OCI-LY7 (cell line): ENCODE measurements around the gene RTL1. TPM values are rescaled to one million over a fixed set of nuclear protein-coding genes. Genes with fewer than 3 reads are reported as not detected.

Experiments used
- BruUV-seq: library from RNA; stranded (reverse); fragments of 400-500 nt; replicated peaks from 2 replicates; lab custom pipeline; 2021; lab: Mats Ljungman, UMichigan
- CTCF ChIA-PET: fragments of 300-600 bp; sonication (Branson Sonifier 250); formaldehyde crosslinking; loops from one replicate; lab custom pipeline; 2022; ENCODE audit warnings: antibody characterized with exemption; ENCODE audit not compliant: unreplicated experiment; lab: Charles Lee
- POLR2A ChIA-PET: fragments of 300-600 bp; sonication (Branson Sonifier 250); formaldehyde crosslinking; loops from one replicate; lab custom pipeline; 2022; ENCODE audit warnings: antibody characterized with exemption; lab: Charles Lee
- DNase-seq: peaks from one replicate; pipeline ENCODE4 v3.0.0-alpha.2; 2015; ENCODE audit warnings: low spot score
- H2AFZ ChIP-seq: fragments of 200-600 bp; sonication (generic), shearing (Covaris generic); 2 replicates; pipeline ENCODE4 v1.6.1; 2014; ENCODE audit warnings: mild to moderate bottlenecking, antibody characterized with exemption, low read length, moderate library complexity
- H3K27ac ChIP-seq: fragments of 200-600 bp; sonication (generic); 2 replicates; pipeline ENCODE4 v1.5.1; 2014; ENCODE audit warnings: mixed run types, low read depth, mild to moderate bottlenecking, moderate library complexity, low read length, inconsistent platforms; ENCODE audit not compliant: poor library complexity, severe bottlenecking
- H3K36me3 ChIP-seq: fragments of 200-600 bp; sonication (generic); 2 replicates; pipeline ENCODE4 v1.6.1; 2014; ENCODE audit warnings: mild to moderate bottlenecking, antibody characterized with exemption, low read length, moderate library complexity, mixed read lengths; ENCODE audit not compliant: insufficient read depth
- H3K4me1 ChIP-seq: fragments of 200-600 bp; sonication (generic); 2 replicates; pipeline ENCODE4 v1.5.1; 2014; ENCODE audit warnings: mild to moderate bottlenecking, low read length; ENCODE audit not compliant: insufficient read depth, poor library complexity, severe bottlenecking
- H3K4me2 ChIP-seq: fragments of 200-600 bp; sonication (generic); 2 replicates; pipeline ENCODE4 v1.6.1; 2014; ENCODE audit warnings: mild to moderate bottlenecking, low read length
- H3K4me3 ChIP-seq: fragments of 200-600 bp; sonication (generic); 2 replicates; pipeline ENCODE4 v1.5.1; 2014; ENCODE audit warnings: mild to moderate bottlenecking, low read depth, low read length; ENCODE audit not compliant: poor library complexity, severe bottlenecking
- H3K79me2 ChIP-seq: fragments of 200-600 bp; sonication (generic); 2 replicates; pipeline ENCODE4 v1.6.1; 2016; ENCODE audit warnings: low read depth, mild to moderate bottlenecking, low read length, moderate library complexity, mixed read lengths; ENCODE audit not compliant: insufficient read depth
- H3K9me2 ChIP-seq: fragments of 200-600 bp; sonication (generic); 2 replicates; pipeline ENCODE4 v1.6.1; 2016; ENCODE audit warnings: mild to moderate bottlenecking, low read length, mixed read lengths; ENCODE audit not compliant: insufficient read depth
- H3K9me3 ChIP-seq: fragments of 200-600 bp; sonication (generic); 2 replicates; pipeline ENCODE4 v1.6.1; 2014; ENCODE audit warnings: mild to moderate bottlenecking, mixed run types, low read length, mixed read lengths
- H4K20me1 ChIP-seq: fragments of 200-600 bp; sonication (generic); 2 replicates; pipeline ENCODE4 v1.6.1; 2014; ENCODE audit warnings: mild to moderate bottlenecking, antibody characterized with exemption, low read length, moderate library complexity, mixed read lengths; ENCODE audit not compliant: insufficient read depth
- EZH2phosphoT487 ChIP-seq: fragments of 200-600 bp; sonication (generic); IDR thresholded peaks from 2 replicates; pipeline ENCODE4 v1.6.1; 2018; ENCODE audit warnings: low read depth, borderline replicate concordance, mild to moderate bottlenecking, mixed run types, antibody characterized with exemption, low read length, moderate library complexity, mixed read lengths
- intact Hi-C: fragments of 100-400 bp; cut with micrococcal nuclease; formaldehyde crosslinking; loops from one replicate; pipeline ENCODE4 v1.10.0; 2022; ENCODE audit not compliant: unreplicated experiment
- total RNA-seq, 2 experiments: library from RNA; depleted of rRNA in 1 of 2; stranded (reverse); fragments of >200 nt in 1 of 2; shearing (Covaris generic) in 1 of 2; gene quantifications; 2 replicates each; pipeline ENCODE4 v1.2.3, GENCODE V29; 2014 to 2022
- TF ChIP-seq, protein P1 (sequence below): fragments of 200-600 bp; sonication (generic); conservative IDR thresholded peaks from 2 replicates; pipeline ENCODE4 v1.5.1; 2014; ENCODE audit warnings: mild to moderate bottlenecking, antibody characterized with exemption, low read length, moderate library complexity, mixed read lengths

Gene RTL1
- total RNA-seq, 2 experiments from 2014 or later: not detected

- no peaks in the 10 kb centered on the region for H3K79me2 ChIP-seq
- DNase-seq: no peak
- no peaks in the 10 kb centered on the region for H3K36me3 ChIP-seq
- no peaks in the 10 kb centered on the region for H3K9me2 ChIP-seq
- no peak overlapping the region for H2AFZ ChIP-seq
- ChIA-PET POLR2A (no interaction called here), CTCF (no interaction called here)
- no TSS peak for BruUV-seq
- H3K9me3 ChIP-seq: no peaks in the 10 kb centered on the region
- no peaks in the 10 kb centered on the region for H3K4me1 ChIP-seq
- no peak overlapping the region for H3K27ac ChIP-seq
- intact Hi-C loops: loop anchor here (1.0 to 2.0 kb wide), 2 partner anchors 777 to 813 kb away; no protein-coding TSS in a partner anchor
- H3K4me3 ChIP-seq: no peak overlapping the region
- H3K4me2 ChIP-seq: no peak overlapping the region
- no peaks in the 10 kb centered on the region for H4K20me1 ChIP-seq
- TF ChIP-seq, protein P1, sequence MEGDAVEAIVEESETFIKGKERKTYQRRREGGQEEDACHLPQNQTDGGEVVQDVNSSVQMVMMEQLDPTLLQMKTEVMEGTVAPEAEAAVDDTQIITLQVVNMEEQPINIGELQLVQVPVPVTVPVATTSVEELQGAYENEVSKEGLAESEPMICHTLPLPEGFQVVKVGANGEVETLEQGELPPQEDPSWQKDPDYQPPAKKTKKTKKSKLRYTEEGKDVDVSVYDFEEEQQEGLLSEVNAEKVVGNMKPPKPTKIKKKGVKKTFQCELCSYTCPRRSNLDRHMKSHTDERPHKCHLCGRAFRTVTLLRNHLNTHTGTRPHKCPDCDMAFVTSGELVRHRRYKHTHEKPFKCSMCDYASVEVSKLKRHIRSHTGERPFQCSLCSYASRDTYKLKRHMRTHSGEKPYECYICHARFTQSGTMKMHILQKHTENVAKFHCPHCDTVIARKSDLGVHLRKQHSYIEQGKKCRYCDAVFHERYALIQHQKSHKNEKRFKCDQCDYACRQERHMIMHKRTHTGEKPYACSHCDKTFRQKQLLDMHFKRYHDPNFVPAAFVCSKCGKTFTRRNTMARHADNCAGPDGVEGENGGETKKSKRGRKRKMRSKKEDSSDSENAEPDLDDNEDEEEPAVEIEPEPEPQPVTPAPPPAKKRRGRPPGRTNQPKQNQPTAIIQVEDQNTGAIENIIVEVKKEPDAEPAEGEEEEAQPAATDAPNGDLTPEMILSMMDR: no peak
- TF ChIP-seq EZH2phosphoT487: no peak
Observed at GRCh38 chr14:100851946-100852620, 51.4 kb downstream of the RTL1 start.

DNA sequence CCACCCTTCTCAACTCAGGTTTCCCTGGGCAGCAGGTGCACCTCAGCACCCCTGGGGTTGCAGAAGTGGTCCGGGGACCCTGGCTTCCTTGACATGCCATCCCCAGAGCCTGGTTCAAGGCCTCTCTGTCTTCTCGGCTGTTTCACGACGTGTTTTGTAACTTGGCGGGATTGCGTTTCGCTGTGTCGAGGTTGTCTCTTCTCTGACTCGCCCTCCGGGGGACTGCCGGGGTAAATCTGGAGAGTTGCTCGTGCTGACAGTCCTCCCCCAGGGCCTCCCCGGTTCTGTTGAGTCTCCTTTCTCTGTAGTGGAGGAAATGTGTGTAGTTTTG, 52.0 kb downstream of the RTL1 start:
- Histone ChIP-seq H3K9me3 (no peaks in the 10 kb centered on the region), H3K79me2 (no peaks in the 10 kb centered on the region), H3K9me2 (no peaks in the 10 kb centered on the region), H3K4me3 (no peak overlapping the region), H3K27ac (no peak overlapping the region), H3K36me3 (no peaks in the 10 kb centered on the region), H3K4me1 (no peaks in the 10 kb centered on the region), H4K20me1 (no peaks in the 10 kb centered on the region), H3K4me2 (no peak overlapping the region), H2AFZ (no peak overlapping the region)
- DNase-seq: no peak
- TF ChIP-seq, protein P1: no peak
- TF ChIP-seq EZH2phosphoT487: no peak
- ChIA-PET CTCF (no interaction called here), POLR2A (no interaction called here)
- no TSS peak for BruUV-seq
- intact Hi-C loops: loop anchor here (1.0 to 2.0 kb wide), 2 partner anchors 777 to 814 kb away; no protein-coding TSS in a partner anchor

DNA sequence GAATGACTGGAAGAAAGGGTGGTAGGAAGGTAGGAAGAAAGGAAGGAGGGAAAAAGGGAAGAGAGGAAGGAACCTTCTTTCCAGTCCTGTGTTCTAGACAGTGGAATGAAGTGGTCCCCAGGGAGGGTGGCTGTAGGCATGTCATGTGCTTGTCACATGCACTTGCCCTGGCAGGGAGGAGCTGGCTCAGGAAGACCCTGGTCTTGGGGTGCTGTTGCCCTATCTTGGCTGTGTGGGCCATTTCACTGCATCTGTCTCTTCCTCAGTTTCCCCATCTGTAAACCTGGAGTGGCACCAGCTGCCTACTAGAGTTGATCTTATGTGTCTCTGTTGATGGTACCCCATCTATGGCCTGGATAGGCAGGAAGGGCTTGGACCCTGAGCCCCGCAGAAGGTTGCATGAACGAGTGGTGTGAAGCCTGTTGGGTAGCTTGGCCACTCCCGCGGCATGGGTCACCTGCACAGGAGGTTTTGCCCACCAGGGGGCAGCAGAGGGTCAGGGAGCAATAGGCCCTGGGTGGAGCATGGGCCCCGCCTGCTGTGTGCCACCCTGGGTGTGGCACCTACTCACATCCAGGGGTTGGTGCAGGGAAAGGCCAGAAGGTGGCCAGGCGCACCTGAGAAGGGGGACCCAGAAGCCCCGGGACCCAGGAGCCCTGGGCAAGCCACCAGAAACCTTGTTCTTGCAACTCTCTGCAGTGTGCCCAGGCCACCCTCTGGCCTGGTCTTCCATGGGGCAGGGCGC, 52.5 kb downstream of the RTL1 start:
- Histone ChIP-seq H3K27ac (no peak overlapping the region), H3K4me1 (no peaks in the 10 kb centered on the region), H3K9me2 (no peaks in the 10 kb centered on the region), H3K4me3 (no peak overlapping the region), H3K4me2 (no peak overlapping the region), H3K9me3 (no peaks in the 10 kb centered on the region), H4K20me1 (no peaks in the 10 kb centered on the region), H3K36me3 (no peaks in the 10 kb centered on the region), H3K79me2 (no peaks in the 10 kb centered on the region), H2AFZ (no peak overlapping the region)
- TF ChIP-seq, protein P1: peak; percentile 90
- no peak for TF ChIP-seq EZH2phosphoT487
- ChIA-PET POLR2A (no interaction called here), CTCF (no interaction called here)
- intact Hi-C loops: loop anchor here (1.0 to 2.0 kb wide), 2 partner anchors 778 to 814 kb away; no protein-coding TSS in a partner anchor
- BruUV-seq: no TSS peak
- peak; percentile 67 for DNase-seq
